GM10847 (cell line): ENCODE data around the gene CYB561D2.

ENCODE experiments used
- POLR2A ChIP-seq: IDR thresholded peaks from 2 replicates; pipeline ENCODE4 v1.6.1; 2011; ENCODE audit not compliant: insufficient read length; ENCODE audit errors: extremely low read depth

The CYB561D2 gene, protein sequence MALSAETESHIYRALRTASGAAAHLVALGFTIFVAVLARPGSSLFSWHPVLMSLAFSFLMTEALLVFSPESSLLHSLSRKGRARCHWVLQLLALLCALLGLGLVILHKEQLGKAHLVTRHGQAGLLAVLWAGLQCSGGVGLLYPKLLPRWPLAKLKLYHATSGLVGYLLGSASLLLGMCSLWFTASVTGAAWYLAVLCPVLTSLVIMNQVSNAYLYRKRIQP

GRCh38 chr3:50350527-50351322 is at the start of gene CYB561D2, which contains the start of gene NPRL2:
Gene CYB561D2, plus strand, starts transcription at chr3:50350862. Its CDS starts 572 bp downstream, at chr3:50351434.
Gene NPRL2, minus strand, starts transcription at chr3:50350775. Its CDS starts 123 bp downstream, at chr3:50350652.
- peak; percentile 92 for TF ChIP-seq POLR2A

DNA sequence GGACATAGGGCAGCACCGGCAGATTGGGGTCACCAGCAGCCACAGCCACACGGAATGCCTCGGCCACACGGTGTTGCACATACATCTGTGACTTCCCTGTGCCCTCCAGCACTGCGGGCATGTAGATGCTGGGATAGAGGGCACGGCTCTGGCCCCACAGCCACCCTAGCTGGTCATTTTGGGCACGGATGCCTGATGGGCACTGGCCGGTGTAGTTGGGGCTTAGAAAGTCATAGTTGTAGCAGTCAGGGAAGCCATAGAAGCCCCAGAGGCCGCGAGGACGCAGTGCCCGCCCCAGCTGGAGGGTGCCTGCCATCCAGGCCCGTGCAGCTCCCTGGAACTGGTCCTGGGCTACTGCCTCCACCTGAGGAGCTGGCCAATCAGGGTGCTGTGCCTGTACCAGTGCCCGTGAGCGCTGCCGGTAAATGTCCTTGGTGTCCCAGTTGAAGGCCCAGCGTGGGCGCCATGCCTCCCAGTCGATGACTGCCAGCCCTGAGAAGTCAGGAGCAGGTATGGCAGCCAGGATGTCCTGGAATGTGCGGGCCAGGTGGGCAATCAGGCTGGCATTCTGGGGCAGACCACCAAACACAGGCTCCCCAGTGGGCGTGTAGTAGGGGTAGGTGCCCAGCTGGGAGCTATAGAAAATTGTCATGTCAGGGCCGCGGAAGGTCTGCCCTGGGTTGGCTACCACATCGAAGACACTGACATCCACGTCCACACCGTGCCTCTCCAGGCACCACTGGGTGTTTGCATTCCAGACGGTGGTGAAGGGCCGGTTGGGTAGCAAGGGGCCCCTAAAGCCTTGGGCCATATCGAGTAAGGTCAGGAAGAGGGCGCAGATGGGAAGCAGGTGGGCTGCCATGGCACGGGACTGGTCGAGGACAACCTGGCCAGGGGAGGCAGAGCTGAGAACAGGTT is 48.3 kb upstream of the CYB561D2 start:
- no peak for TF ChIP-seq POLR2A

DNA sequence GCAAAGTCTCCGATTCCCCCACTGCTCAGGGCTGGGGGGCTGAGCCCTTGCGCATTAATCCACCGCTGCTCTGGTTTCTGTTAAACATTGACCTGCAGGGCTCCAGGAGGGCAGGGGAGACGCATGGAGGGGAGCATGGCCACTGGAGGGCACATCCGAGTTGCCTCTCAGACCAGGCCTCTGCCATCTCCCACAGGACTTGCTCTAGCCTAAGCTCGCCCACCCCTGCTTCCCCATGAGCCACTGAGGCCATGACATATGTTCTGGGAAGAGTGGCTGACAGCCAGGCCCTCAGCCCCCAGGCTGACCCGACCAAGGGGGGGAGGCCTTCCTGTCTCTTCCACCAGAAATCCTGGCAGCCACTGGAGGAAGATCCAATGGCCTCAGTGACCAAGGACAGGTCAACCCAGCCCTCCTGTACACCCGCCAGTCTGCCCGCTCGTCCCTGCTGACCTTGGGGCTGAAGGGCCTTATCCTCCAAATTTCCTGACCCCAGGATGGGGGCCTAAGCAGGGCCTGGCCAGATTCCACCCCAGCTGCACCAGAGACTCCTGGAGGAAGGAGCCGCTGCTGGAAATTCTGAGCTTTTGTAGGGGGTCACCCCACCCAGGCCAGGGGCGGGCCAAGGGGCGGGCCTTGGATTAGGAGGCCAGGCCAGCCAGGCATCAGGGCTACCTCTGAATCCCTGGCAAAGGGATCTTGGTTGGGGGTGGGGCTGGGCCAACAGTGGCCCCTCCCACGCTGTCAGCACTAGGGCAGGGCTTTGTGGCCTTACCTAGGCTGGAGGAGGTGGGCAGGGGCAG is 47.4 kb upstream of the CYB561D2 start, which contains the start of gene HYAL1:
HYAL1 (minus strand) TSS at position 562 of the 803 bp plus-strand sequence. CDS start 618 bp downstream, outside the sequence.
- TF ChIP-seq POLR2A, result no peak

GRCh38 chr3:50304601-50305000 is 46.1 kb upstream of the CYB561D2 start:
- TF ChIP-seq POLR2A, result no peak

GRCh38 chr3:50314342-50314741 is 36.3 kb upstream of the CYB561D2 start:
- TF ChIP-seq POLR2A, result no peak

DNA sequence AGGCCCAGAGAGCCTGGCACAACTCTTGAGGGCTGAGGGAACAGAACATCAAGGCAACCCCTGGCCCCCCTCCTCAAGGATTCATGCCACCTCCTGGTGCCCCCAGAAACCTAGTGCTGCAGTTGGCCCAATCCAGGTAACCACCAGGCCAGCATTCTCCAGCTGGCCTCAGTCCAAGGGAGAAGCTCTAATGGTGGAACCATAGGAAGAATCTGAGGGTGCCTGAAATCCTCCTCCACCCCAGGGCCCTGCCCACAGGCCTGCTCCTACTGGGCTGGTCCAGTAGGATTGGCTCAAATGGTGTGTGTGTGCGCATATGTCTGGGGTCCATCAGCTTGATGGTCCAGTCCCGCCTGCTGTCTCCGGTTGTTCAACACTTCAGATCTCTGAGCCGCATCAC is 35.8 kb upstream of the CYB561D2 start:
- TF ChIP-seq POLR2A, result no peak

DNA sequence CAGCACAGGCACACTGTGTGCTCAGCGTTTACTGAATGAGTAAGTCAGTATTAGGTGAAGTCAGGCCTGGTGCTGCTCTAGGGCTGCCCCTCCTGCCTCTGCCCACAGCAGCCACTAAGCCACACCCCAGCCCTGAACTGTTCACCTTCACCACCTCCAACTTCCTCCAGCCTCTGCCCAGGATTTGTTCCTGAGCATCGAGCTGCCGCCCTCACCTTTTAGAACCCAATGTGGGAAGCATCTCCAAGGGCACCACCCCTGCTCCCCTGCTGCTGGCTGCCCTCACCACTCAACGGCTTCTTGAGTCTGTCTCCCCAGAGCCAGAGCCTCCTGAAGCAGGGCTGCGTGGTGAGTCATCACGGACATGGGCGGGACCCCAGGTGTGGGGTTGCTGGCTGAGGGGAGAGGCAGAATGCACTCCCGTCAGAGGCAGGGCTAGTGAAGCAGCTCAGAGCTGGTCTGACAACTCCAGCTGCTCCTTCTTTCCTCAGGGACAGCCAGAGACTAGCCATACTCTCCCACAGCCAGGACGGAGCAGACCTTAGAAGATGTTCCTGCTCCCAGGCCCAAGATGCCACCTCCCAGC is 33.9 kb upstream of the CYB561D2 start:
- TF ChIP-seq POLR2A, result no peak

- TF ChIP-seq POLR2A, result no peak
Measured at GRCh38 chr3:50317300-50317699, 33.4 kb upstream of the CYB561D2 start.

- TF ChIP-seq POLR2A, result no peak
Measured at GRCh38 chr3:50318163-50318562, 32.5 kb upstream of the CYB561D2 start.

- TF ChIP-seq POLR2A, result no peak
Measured at GRCh38 chr3:50318615-50319014, 32.0 kb upstream of the CYB561D2 start.

DNA sequence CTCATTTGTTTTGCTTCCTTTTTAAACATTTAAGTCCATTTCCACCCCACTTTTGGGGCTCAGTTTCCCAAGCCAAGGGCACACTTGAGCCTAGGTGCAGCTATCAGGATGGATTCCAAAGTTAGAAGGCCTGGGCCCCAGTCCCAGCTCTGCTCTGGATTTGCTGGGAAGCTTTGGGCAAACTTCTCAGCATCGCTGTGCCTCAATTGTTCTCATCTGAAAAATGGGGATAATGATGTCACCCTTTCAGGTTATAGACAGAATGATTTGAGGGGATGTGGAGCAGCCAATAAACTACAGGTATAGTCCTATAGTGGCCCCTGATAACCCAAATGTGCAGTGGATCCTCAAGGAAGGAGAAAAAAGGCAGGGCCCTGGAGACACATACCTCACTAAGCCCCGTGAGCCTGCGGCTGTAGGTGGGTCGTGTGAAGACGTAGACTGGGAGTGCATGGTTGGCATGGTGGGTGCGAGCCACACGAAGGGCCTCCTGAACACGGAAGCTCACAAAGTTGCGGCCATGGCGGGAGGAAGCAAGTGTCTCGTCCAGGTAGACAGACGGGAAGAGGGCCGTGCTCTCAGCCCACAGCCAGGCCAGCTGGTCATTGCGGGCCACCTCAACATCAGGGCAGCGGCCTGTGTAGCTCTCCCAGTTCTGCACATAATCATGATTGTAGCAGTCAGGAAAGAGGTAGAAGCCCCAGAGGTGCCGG is 31.3 kb upstream of the CYB561D2 start:
- no peak for TF ChIP-seq POLR2A

DNA sequence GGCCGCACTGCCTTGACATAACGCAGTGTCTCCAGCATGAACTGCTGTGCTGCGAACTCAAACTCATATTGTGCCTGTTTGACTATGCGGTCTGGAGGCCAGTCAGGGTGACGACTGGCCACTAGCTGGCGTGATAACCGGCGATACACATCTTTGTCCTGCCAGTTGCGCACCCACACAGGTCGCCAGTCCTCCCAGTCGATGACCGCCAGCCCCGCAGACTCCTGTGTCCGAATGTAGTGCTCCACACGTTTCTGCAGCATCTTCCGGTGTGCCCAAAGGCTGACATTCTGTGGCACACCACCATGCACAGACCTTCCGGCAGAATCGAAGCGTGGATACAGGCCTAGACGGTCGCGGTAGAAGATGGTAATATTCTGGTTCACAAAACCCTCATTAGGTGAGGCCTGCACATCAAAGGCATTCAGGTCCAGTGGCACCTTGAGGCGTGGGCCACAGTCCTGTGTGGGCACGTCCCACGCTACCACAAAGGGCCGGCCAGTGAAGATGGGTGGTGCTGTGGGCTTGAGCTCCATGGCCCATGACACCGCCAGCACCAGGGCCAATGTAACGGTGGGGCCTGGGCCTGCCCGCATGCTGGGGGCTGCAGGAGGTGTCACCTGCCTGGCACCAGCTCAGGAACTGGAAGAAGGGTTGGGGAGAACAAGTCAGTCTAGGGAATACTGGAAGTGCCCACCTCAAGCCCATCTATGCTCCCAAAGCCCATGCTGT is 30.6 kb upstream of the CYB561D2 start:
- TF ChIP-seq POLR2A, result no peak

GRCh38 chr3:50320853-50321335 is 29.8 kb upstream of the CYB561D2 start:
- no peak for TF ChIP-seq POLR2A
